HepG2 (cell line): ENCODE data around the gene CHRNB1. TPM values are rescaled to one million over a fixed set of nuclear protein-coding genes. Genes with fewer than 3 reads are reported as not detected.
A peak's percentile ranks its signal among the peaks of the same experiment; 100 is the strongest.

Source experiments
- ETV5 ChIP-seq: IDR thresholded peaks from 2 replicates; pipeline ENCODE4 v1.6.1; 2018; ENCODE audit warnings: missing biosample characterization, missing genetic modification reagents, inconsistent platforms, borderline replicate concordance
- KDM5B ChIP-seq: sonication (generic); formaldehyde crosslinking; IDR thresholded peaks from 2 replicates; pipeline ENCODE4 v1.4.0; 2020; ENCODE audit warnings: missing genetic modification reagents, mild to moderate bottlenecking, borderline replicate concordance
- NR2F2 ChIP-seq: IDR thresholded peaks from 2 replicates; pipeline ENCODE4 v1.6.1; 2012; ENCODE audit warnings: low read depth, inconsistent platforms, borderline replicate concordance
- ZBTB1 ChIP-seq: sonication (generic); formaldehyde crosslinking; IDR thresholded peaks from 2 replicates; pipeline ENCODE4 v1.4.0; 2020; ENCODE audit warnings: missing genetic modification reagents, borderline replicate concordance
- ZNF101 ChIP-seq: sonication (generic); formaldehyde crosslinking; IDR thresholded peaks from 2 replicates; pipeline ENCODE4 v1.4.0; 2020; ENCODE audit warnings: mild to moderate bottlenecking, low read depth, missing genetic modification reagents, borderline replicate concordance
- ZNF24 ChIP-seq: fragments of 450-650 bp; IDR thresholded peaks from 2 replicates; pipeline ENCODE4 v1.6.1; 2017; ENCODE audit warnings: antibody characterized with exemption, mild to moderate bottlenecking
- ZNF260 ChIP-seq: sonication (generic); formaldehyde crosslinking; IDR thresholded peaks from 2 replicates; pipeline ENCODE4 v1.4.0; 2020; ENCODE audit warnings: missing genetic modification reagents, low read depth, mild to moderate bottlenecking, borderline replicate concordance
- ZNF34 ChIP-seq: sonication (generic); formaldehyde crosslinking; IDR thresholded peaks from 2 replicates; pipeline ENCODE4 v1.4.0; 2020; ENCODE audit warnings: mild to moderate bottlenecking, missing genetic modification reagents, borderline replicate concordance
- ZZZ3 ChIP-seq: sonication (generic); formaldehyde crosslinking; IDR thresholded peaks from 2 replicates; pipeline ENCODE4 v1.4.0; 2020; ENCODE audit warnings: missing genetic modification reagents, mild to moderate bottlenecking, borderline replicate concordance
- polyA plus RNA-seq, 8 experiments: library from polyadenylated mRNA; depleted of rRNA in 3 of 8; stranded (reverse) in 7 of 8; unstranded in 1 of 8; fragments of >200 nt; fragmentation: Illumina TruSeq in 4 of 8; extraction: Trizol in 4 of 8; gene quantifications; 2 replicates each; pipeline versions ENCODE4 v1.2.1 to v1.2.3, GENCODE V29; 2011 to 2016; ENCODE audit warnings: low read depth in 4 of 8, missing spikeins in 1 of 8, mixed read lengths in 1 of 8; ENCODE audit not compliant: insufficient read depth in 1 of 8
- total RNA-seq, 5 experiments: library from RNA; depleted of rRNA; stranded (reverse); fragments of >200 nt; fragmentation: Illumina TruSeq; extraction: Trizol; gene quantifications; 2 replicates each; pipeline ENCODE4 v1.2.3, GENCODE V29; 2016; ENCODE audit warnings: low read depth in 1 of 5
- TF ChIP-seq, protein P1 (sequence below): sonication (generic); formaldehyde crosslinking; IDR thresholded peaks from 2 replicates; pipeline ENCODE4 v1.9.0; 2021; ENCODE audit warnings: missing genetic modification reagents, borderline replicate concordance
- TF ChIP-seq, protein P2 (sequence below): sonication (generic); formaldehyde crosslinking; IDR thresholded peaks from 2 replicates; pipeline ENCODE4 v1.8.0; 2022; ENCODE audit warnings: missing genetic modification reagents, mild to moderate bottlenecking, moderate library complexity, borderline replicate concordance
- TF ChIP-seq, protein P3 (sequence below): fragments of 450-650 bp; IDR thresholded peaks from 2 replicates; pipeline ENCODE4 v1.6.1; 2017; ENCODE audit warnings: mild to moderate bottlenecking
- TF ChIP-seq, protein P4 (sequence below): IDR thresholded peaks from 2 replicates; pipeline ENCODE4 v1.6.1; 2018; ENCODE audit warnings: missing genetic modification reagents
- TF ChIP-seq, protein P5 (sequence below): sonication (generic); formaldehyde crosslinking; conservative IDR thresholded peaks from 2 replicates; pipeline ENCODE4 v1.4.0; 2020; ENCODE audit warnings: mild to moderate bottlenecking, missing genetic modification reagents, moderate library complexity

Gene CHRNB1
- total and polyA plus RNA-seq, 2 of the 13 experiments (the other 11 are each of a cell fraction or from before 2014, with no cell fraction given), result 5.4 to 33.7 TPM

DNA sequence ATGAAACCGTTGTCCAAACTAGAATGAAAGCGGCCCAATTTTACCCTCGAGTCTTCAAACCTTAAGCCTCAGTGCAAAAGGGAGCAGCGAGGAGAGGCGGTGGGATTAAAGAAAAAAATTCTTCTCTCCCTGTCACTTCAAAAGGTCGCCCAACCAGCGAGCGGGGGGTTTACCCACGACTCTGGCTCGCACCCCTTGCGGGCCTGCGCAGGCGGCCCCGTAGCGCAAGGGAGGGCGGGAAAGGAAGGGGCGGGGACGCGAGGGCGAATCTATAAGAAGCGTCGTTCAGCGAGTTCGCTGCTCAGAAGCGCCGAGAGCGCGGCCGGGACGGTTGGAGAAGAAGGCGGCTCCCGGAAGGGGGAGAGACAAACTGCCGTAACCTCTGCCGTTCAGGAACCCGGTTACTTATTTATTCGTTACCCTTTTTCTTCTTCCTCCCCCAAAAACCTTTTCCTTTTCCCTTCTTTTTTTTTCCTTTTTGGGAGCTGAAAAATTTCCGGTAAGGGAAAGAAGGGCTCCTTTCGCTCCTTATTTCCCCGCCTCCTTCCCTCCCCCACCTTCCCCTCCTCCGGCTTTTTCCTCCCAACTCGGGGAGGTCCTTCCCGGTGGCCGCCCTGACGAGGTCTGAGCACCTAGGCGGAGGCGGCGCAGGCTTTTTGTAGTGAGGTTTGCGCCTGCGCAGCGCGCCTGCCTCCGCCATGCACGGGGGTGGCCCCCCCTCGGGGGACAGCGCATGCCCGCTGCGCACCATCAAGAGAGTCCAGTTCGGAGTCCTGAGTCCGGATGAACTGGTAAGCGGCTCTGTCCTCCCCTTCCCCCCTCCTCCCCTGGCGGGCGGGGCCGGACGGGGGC, 39.4 kb downstream of the CHRNB1 start, which contains the start of gene POLR2A (continued):
- TF ChIP-seq ZZZ3 (no peak; the same call in 1 of the 2 replicates), ZBTB1 (CRISPR knock-in tag) (no peak; the same call in 1 of the 2 replicates), ZNF24 (no peak), ZNF34 (peak; percentile 90; the same call in 1 of the 2 replicates), KDM5B (CRISPR knock-in tag) (peak; percentile 66; the same call in 1 of the 2 replicates), ZNF260 (CRISPR knock-in tag) (no peak), NR2F2 (peak; percentile 63; the same call in 1 of the 2 replicates), ZNF101 (peak; percentile 79; the same call in 1 of the 2 replicates), ETV5 (peak; percentile 91)
- TF ChIP-seq, protein P1, sequence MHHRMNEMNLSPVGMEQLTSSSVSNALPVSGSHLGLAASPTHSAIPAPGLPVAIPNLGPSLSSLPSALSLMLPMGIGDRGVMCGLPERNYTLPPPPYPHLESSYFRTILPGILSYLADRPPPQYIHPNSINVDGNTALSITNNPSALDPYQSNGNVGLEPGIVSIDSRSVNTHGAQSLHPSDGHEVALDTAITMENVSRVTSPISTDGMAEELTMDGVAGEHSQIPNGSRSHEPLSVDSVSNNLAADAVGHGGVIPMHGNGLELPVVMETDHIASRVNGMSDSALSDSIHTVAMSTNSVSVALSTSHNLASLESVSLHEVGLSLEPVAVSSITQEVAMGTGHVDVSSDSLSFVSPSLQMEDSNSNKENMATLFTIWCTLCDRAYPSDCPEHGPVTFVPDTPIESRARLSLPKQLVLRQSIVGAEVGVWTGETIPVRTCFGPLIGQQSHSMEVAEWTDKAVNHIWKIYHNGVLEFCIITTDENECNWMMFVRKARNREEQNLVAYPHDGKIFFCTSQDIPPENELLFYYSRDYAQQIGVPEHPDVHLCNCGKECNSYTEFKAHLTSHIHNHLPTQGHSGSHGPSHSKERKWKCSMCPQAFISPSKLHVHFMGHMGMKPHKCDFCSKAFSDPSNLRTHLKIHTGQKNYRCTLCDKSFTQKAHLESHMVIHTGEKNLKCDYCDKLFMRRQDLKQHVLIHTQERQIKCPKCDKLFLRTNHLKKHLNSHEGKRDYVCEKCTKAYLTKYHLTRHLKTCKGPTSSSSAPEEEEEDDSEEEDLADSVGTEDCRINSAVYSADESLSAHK (CRISPR knock-in tag), result peak; percentile 94
- TF ChIP-seq, protein P2, sequence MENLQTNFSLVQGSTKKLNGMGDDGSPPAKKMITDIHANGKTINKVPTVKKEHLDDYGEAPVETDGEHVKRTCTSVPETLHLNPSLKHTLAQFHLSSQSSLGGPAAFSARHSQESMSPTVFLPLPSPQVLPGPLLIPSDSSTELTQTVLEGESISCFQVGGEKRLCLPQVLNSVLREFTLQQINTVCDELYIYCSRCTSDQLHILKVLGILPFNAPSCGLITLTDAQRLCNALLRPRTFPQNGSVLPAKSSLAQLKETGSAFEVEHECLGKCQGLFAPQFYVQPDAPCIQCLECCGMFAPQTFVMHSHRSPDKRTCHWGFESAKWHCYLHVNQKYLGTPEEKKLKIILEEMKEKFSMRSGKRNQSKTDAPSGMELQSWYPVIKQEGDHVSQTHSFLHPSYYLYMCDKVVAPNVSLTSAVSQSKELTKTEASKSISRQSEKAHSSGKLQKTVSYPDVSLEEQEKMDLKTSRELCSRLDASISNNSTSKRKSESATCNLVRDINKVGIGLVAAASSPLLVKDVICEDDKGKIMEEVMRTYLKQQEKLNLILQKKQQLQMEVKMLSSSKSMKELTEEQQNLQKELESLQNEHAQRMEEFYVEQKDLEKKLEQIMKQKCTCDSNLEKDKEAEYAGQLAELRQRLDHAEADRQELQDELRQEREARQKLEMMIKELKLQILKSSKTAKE (CRISPR knock-in tag), result peak; percentile 39; the same call in 1 of the 2 replicates
- TF ChIP-seq, protein P3, sequence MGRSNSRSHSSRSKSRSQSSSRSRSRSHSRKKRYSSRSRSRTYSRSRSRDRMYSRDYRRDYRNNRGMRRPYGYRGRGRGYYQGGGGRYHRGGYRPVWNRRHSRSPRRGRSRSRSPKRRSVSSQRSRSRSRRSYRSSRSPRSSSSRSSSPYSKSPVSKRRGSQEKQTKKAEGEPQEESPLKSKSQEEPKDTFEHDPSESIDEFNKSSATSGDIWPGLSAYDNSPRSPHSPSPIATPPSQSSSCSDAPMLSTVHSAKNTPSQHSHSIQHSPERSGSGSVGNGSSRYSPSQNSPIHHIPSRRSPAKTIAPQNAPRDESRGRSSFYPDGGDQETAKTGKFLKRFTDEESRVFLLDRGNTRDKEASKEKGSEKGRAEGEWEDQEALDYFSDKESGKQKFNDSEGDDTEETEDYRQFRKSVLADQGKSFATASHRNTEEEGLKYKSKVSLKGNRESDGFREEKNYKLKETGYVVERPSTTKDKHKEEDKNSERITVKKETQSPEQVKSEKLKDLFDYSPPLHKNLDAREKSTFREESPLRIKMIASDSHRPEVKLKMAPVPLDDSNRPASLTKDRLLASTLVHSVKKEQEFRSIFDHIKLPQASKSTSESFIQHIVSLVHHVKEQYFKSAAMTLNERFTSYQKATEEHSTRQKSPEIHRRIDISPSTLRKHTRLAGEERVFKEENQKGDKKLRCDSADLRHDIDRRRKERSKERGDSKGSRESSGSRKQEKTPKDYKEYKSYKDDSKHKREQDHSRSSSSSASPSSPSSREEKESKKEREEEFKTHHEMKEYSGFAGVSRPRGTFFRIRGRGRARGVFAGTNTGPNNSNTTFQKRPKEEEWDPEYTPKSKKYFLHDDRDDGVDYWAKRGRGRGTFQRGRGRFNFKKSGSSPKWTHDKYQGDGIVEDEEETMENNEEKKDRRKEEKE, result no peak
- TF ChIP-seq, protein P4, sequence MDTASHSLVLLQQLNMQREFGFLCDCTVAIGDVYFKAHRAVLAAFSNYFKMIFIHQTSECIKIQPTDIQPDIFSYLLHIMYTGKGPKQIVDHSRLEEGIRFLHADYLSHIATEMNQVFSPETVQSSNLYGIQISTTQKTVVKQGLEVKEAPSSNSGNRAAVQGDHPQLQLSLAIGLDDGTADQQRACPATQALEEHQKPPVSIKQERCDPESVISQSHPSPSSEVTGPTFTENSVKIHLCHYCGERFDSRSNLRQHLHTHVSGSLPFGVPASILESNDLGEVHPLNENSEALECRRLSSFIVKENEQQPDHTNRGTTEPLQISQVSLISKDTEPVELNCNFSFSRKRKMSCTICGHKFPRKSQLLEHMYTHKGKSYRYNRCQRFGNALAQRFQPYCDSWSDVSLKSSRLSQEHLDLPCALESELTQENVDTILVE (CRISPR knock-in tag), result peak; percentile 91; the same call in 1 of the 2 replicates
- TF ChIP-seq, protein P5, sequence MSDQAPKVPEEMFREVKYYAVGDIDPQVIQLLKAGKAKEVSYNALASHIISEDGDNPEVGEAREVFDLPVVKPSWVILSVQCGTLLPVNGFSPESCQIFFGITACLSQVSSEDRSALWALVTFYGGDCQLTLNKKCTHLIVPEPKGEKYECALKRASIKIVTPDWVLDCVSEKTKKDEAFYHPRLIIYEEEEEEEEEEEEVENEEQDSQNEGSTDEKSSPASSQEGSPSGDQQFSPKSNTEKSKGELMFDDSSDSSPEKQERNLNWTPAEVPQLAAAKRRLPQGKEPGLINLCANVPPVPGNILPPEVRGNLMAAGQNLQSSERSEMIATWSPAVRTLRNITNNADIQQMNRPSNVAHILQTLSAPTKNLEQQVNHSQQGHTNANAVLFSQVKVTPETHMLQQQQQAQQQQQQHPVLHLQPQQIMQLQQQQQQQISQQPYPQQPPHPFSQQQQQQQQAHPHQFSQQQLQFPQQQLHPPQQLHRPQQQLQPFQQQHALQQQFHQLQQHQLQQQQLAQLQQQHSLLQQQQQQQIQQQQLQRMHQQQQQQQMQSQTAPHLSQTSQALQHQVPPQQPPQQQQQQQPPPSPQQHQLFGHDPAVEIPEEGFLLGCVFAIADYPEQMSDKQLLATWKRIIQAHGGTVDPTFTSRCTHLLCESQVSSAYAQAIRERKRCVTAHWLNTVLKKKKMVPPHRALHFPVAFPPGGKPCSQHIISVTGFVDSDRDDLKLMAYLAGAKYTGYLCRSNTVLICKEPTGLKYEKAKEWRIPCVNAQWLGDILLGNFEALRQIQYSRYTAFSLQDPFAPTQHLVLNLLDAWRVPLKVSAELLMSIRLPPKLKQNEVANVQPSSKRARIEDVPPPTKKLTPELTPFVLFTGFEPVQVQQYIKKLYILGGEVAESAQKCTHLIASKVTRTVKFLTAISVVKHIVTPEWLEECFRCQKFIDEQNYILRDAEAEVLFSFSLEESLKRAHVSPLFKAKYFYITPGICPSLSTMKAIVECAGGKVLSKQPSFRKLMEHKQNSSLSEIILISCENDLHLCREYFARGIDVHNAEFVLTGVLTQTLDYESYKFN (CRISPR knock-in tag), result peak; percentile 91
